Pancreas (tissue), 10 donors: ENCODE measurements around the gene MELTF. TPM values are rescaled to one million over a fixed set of nuclear protein-coding genes. Genes with fewer than 3 reads are reported as not detected.

Source experiments
- ATAC-seq, 4 donors: fragments of 200-7000 bp; cut with Tn5 transposase; one replicate each; pipeline versions ENCODE4 v1.8.0 to v1.9.1; 2020; ENCODE audit warnings: mild to moderate bottlenecking in 4 of 4, moderate library complexity in 4 of 4
- DNase-seq, 6 donors: peaks; one replicate each; pipeline ENCODE4 v3.0.0-alpha.2; 2020
- FAIRE-seq: peaks from 2 replicates; lab custom pipeline; 2012; peaks lifted over from hg19 to GRCh38; lab: Jason Lieb, UNC
- H3K27ac ChIP-seq, 4 donors: fragments of 200-600 bp; sonication (generic); 1 replicate in 3 of 4; 2 replicates in 1 of 4; pipeline versions ENCODE4 v1.5.0 to v1.8.0; 2020
- H3K27me3 ChIP-seq, 4 donors: fragments of 200-600 bp; one replicate each; pipeline ENCODE4 v1.8.0; 2021
- H3K36me3 ChIP-seq, 3 donors: fragments of 200-600 bp; sonication (generic) in 1 of 3; one replicate each; pipeline versions ENCODE4 v1.5.0 to v1.8.0; 2020 to 2021
- H3K4me1 ChIP-seq, 3 donors: fragments of 200-600 bp; one replicate each; pipeline ENCODE4 v1.8.0; 2021
- H3K4me3 ChIP-seq, 4 donors: fragments of 200-600 bp; sonication (generic) in 2 of 4; one replicate each; pipeline versions ENCODE4 v1.5.0 to v1.8.0; 2020 to 2021
- H3K9me3 ChIP-seq, 4 donors: fragments of 200-600 bp; one replicate each; pipeline ENCODE4 v1.8.0; 2021
- WGBS, 2 donors: extraction: QIAGEN DNeasy Blood & Tissue Kit; methylation state at CpG; one replicate each; pipeline ENCODE4 v1.1.7; 2013; 5-methylcytosine and 5-hydroxymethylcytosine counted together
- intact Hi-C, 3 donors: fragments of 100-400 bp; cut with DNase I; formaldehyde crosslinking; loops; one replicate each; pipeline versions ENCODE4 v1.11.1 to v1.14.2; 2022
- polyA plus RNA-seq, 2 donors: library from polyadenylated mRNA; stranded (reverse); fragments of 200-250 nt; gene quantifications; one replicate each; pipeline ENCODE4 v1.2.3, GENCODE V29; 2013
- total RNA-seq, 6 donors: library from RNA; stranded (reverse); fragmentation: NEBNext Ultra II Directional in 4 of 6; extraction: Animal tissue kit (Norgen Biotek cat#: 25700) in 4 of 6; gene quantifications; one replicate each; pipeline versions ENCODE4 v1.2.1 to v1.2.4, GENCODE V29; 2021 to 2023
- TF ChIP-seq, protein P1 (sequence below), 4 donors: fragments of 200-600 bp; sonication (generic) in 3 of 4; IDR thresholded peaks; one replicate each; pipeline versions ENCODE4 v1.5.0 to v1.8.0; 2021; ENCODE audit warnings: antibody characterized with exemption in 4 of 4
- donor health status: healthy with polysubstance abuse.
- donor health status: DM: no; HTN: no; CAD: no; lungs with moderate emphysema.
- donor health status: DM: no; HTN: no; CAD: no.
- donor health status: control.
- donor health status: control.
- donor health status: Bipolar disorder and iron deficiency.
- donor health status: DM: yes; HTN: yes; CAD: no.
- donor health status: DM: no; HTN: no; CAD: no.
- donor health status: DM: no; HTN: no; CAD: no.
- donor health status: DM: yes; HTN: yes; CAD: no.

MELTF gene
- total and polyA plus RNA-seq, 8 donors = 2.9 to 21.7 (median 6.8) TPM

DNA sequence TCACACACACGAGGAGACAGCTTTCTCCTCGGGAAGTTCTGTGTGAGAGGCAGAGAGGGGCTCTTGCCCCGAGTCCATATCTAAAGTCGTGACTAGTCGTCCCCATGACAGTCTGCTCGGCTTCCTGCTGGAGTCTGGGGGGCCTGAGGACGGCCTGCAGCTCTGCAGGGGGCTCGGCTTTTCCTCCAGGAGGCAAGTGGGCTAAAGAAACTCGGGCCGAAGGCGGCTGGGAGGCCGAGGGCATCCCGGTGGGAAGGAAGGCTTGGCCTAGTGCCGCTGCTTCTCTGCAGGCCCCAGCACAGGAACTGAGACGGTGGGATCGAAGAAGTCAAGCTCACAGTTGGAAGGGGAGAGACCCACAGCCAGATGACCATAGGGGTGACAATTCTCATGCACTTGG, 35.6 kb downstream of the MELTF start:
- no peaks in the 10 kb centered on the region for H3K9me3 ChIP-seq
- 74 to 80% methylated on average over 16 of the region's 16 CpGs for WGBS, 2 donors
- ATAC-seq (no peak), DNase-seq (peak in 2 of 6 donors; percentile 38), FAIRE-seq (no peak)
- no peaks in the 10 kb centered on the region for H3K27me3 ChIP-seq
- H3K4me1 ChIP-seq = peaks cover 0 to under 1% (median 0%) of the 10 kb centered on the region in 3 donors
- H3K36me3 ChIP-seq = no peaks in the 10 kb centered on the region
- intact Hi-C loops = loop anchor here in 1 of 3 donors (10.0 kb wide), 1 partner anchor 191 kb away; no protein-coding TSS in a partner anchor
- no peak overlapping the region for H3K4me3 ChIP-seq
- TF ChIP-seq, protein P1, sequence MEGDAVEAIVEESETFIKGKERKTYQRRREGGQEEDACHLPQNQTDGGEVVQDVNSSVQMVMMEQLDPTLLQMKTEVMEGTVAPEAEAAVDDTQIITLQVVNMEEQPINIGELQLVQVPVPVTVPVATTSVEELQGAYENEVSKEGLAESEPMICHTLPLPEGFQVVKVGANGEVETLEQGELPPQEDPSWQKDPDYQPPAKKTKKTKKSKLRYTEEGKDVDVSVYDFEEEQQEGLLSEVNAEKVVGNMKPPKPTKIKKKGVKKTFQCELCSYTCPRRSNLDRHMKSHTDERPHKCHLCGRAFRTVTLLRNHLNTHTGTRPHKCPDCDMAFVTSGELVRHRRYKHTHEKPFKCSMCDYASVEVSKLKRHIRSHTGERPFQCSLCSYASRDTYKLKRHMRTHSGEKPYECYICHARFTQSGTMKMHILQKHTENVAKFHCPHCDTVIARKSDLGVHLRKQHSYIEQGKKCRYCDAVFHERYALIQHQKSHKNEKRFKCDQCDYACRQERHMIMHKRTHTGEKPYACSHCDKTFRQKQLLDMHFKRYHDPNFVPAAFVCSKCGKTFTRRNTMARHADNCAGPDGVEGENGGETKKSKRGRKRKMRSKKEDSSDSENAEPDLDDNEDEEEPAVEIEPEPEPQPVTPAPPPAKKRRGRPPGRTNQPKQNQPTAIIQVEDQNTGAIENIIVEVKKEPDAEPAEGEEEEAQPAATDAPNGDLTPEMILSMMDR (IDR thresholded peaks at IDR 0.05) = no peak
- H3K27ac ChIP-seq = no peak overlapping the region

GRCh38 chr3:196992461-196993065, 37.1 kb downstream of the MELTF start:
- intact Hi-C loops = loop anchor here in 1 of 3 donors (10.0 kb wide), 1 partner anchor 192 kb away; no protein-coding TSS in a partner anchor

DNA sequence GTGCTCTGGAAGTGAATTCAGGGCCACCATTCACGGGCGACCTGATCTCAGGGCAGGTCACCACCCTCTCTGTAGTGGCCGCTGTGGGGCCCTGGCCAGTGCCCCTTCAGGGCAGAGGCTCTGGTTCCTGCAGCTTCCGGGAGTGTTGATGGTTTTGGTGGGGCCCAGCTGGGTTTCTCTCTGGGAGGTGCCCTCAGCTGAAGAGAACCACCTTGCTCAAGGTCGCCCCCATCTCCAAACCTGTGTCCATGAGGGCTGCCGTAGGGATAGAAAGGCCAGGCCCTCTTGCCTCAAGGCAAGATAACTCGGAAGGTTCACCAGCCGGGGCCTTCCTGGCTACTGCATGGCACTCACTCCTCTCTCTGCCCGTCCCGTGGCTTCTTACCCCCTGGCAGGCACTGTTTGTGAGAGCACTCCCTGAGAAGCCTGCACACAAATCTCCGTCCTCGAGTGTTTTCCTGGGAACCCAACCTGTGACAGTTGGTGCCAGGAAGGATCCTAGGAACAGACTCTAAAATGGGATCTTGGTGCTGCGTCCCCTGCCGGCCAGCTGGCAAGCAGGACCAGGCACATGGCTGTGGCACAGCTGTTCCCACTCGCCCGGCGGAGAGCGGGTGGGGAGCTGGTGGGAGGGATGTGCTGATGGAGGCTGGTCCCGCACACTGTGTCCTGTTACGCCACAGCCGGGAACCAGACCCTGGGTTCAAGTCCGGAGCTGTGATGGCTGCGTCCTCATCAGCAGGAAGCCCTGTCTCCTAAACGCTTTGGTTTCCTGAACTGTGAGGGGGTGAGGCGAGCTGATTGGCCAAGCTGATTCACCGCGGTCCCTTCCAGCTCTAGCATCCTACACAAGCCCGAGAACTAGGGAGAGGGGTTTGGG, 37.8 kb downstream of the MELTF start:
- FAIRE-seq (no peak), ATAC-seq (no peak), DNase-seq (peak in 2 of 6 donors; percentile 31 to 41)
- no peaks in the 10 kb centered on the region for H3K9me3 ChIP-seq
- intact Hi-C loops = loop anchor here in 1 of 3 donors (10.0 kb wide), 1 partner anchor 193 kb away; no protein-coding TSS in a partner anchor
- H3K27ac ChIP-seq = no peak overlapping the region
- 86 to 93% methylated on average over 28 of the region's 28 CpGs for WGBS, 2 donors
- peaks cover 0 to 7% (median 5%) of the 10 kb centered on the region in 3 donors for H3K4me1 ChIP-seq
- TF ChIP-seq, protein P1 (IDR thresholded peaks at IDR 0.05) = no peak
- H3K4me3 ChIP-seq = no peak overlapping the region
- no peaks in the 10 kb centered on the region for H3K27me3 ChIP-seq
- no peaks in the 10 kb centered on the region for H3K36me3 ChIP-seq

More at GRCh38 chr3:196992461-196993065, 37.1 kb downstream of the MELTF start:
- H3K4me1 ChIP-seq = peaks cover 0 to 7% (median 5%) of the 10 kb centered on the region in 3 donors
- 88 to 90% methylated on average over 15 to 17 of the region's 17 CpGs for WGBS, 2 donors
- H3K4me3 ChIP-seq = no peak overlapping the region
- no peaks in the 10 kb centered on the region for H3K36me3 ChIP-seq
- no peak for ATAC-seq
- H3K27me3 ChIP-seq = no peaks in the 10 kb centered on the region
- no peak for FAIRE-seq
- TF ChIP-seq, protein P1 (IDR thresholded peaks at IDR 0.05) = no peak
- no peak overlapping the region for H3K27ac ChIP-seq
- DNase-seq = peak in 2 of 6 donors; percentile 32 to 41
- no peaks in the 10 kb centered on the region for H3K9me3 ChIP-seq

DNA sequence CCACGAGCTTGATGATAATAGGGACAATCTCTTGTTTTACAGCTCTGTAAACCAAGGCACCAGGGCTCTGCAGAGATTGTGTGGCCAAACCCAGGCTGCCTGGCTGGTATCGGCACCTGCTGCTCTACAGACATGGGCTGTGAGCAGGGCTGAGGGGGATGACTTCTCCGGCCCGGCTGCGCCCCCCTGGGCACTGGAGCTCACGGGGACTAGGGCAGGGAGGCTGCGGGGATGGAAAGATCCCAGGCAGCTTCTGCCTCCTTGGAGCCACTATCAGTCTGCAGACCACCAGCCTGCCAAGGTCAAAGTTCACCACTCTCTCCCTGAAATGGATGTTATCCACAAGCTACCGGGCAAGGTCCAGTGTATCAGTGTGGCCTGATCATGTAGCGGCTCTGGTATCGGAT, 39.0 kb downstream of the MELTF start:
- 92 to 93% methylated on average over 10 of the region's 10 CpGs for WGBS, 2 donors
- ATAC-seq = no peak
- Histone ChIP-seq H3K27ac (no peak overlapping the region), H3K4me3 (no peak overlapping the region), H3K36me3 (no peaks in the 10 kb centered on the region), H3K4me1 (peaks cover 0 to 7% (median 5%) of the 10 kb centered on the region in 3 donors), H3K27me3 (no peaks in the 10 kb centered on the region), H3K9me3 (no peaks in the 10 kb centered on the region)
- TF ChIP-seq, protein P1 (IDR thresholded peaks at IDR 0.05) = no peak
- no peak for FAIRE-seq
- intact Hi-C loops = loop anchor here in 1 of 3 donors (10.0 kb wide), 1 partner anchor 194 kb away; no protein-coding TSS in a partner anchor
- peak in 2 of 6 donors; percentile 39 to 48 for DNase-seq
